GM12878 (cell line): ENCODE data around the gene GRAMD1B. TPM values are rescaled to one million over a fixed set of nuclear protein-coding genes. Genes with fewer than 3 reads are reported as not detected.

Source experiments
- E2F4 ChIP-seq: IDR thresholded peaks from 2 replicates; pipeline ENCODE4 v1.6.1; 2012; ENCODE audit warnings: low read depth, low read length, improper control_type of control experiment
- EED ChIP-seq: sonication (generic); IDR thresholded peaks from 2 replicates; pipeline ENCODE4 v1.6.1; 2016; ENCODE audit warnings: antibody characterized with exemption, low read depth
- FOS ChIP-seq: IDR thresholded peaks from 3 replicates; pipeline ENCODE4 v1.6.1; 2011; ENCODE audit warnings: borderline replicate concordance; ENCODE audit not compliant: insufficient read length; ENCODE audit errors: extremely low read depth
- IKZF1 ChIP-seq: fragments of 450-650 bp; conservative IDR thresholded peaks from 2 replicates; pipeline ENCODE4 v1.6.1; 2017; ENCODE audit warnings: antibody characterized with exemption, mild to moderate bottlenecking
- IKZF2 ChIP-seq, 2 experiments: fragments of 450-650 bp; IDR thresholded peaks; 2 replicates each; pipeline ENCODE4 v1.6.1; 2017; ENCODE audit warnings: mild to moderate bottlenecking in 2 of 2, moderate library complexity in 2 of 2
- KDM1A ChIP-seq: fragments of 200-600 bp; sonication (generic); IDR thresholded peaks from 2 replicates; pipeline ENCODE4 v1.6.1; 2016; ENCODE audit warnings: borderline replicate concordance
- MEF2B ChIP-seq: fragments of 450-650 bp; IDR thresholded peaks from 2 replicates; pipeline ENCODE4 v1.6.1; 2018; ENCODE audit warnings: mild to moderate bottlenecking, moderate library complexity; ENCODE audit not compliant: partially characterized antibody, poor library complexity, severe bottlenecking
- NR2C1 ChIP-seq: fragments of 450-650 bp; IDR thresholded peaks from 2 replicates; pipeline ENCODE4 v1.6.1; 2017; ENCODE audit warnings: antibody characterized with exemption, mild to moderate bottlenecking, moderate library complexity
- PAX5 ChIP-seq: IDR thresholded peaks from 2 replicates; pipeline ENCODE4 v1.6.1; 2011; ENCODE audit warnings: low read depth, low read length, borderline replicate concordance
- PBX3 ChIP-seq: IDR thresholded peaks from 2 replicates; pipeline ENCODE4 v1.6.1; 2011; ENCODE audit warnings: mild to moderate bottlenecking, low read depth, low read length, moderate library complexity; ENCODE audit not compliant: insufficient replicate concordance
- POLR2AphosphoS5 ChIP-seq: IDR thresholded peaks from 2 replicates; pipeline ENCODE4 v1.6.1; 2011; ENCODE audit warnings: mild to moderate bottlenecking, low read length, inconsistent platforms
- RB1 ChIP-seq: fragments of 450-650 bp; formaldehyde crosslinking; IDR thresholded peaks from 2 replicates; pipeline ENCODE4 v1.6.1; 2017; ENCODE audit warnings: mild to moderate bottlenecking, borderline replicate concordance
- RUNX3 ChIP-seq: IDR thresholded peaks from 2 replicates; pipeline ENCODE4 v1.6.1; 2012; ENCODE audit warnings: low read length, inconsistent platforms
- SMARCA5 ChIP-seq: fragments of 450-650 bp; IDR thresholded peaks from 2 replicates; pipeline ENCODE4 v1.6.1; 2017; ENCODE audit warnings: mild to moderate bottlenecking
- SMC3 ChIP-seq: IDR thresholded peaks from 2 replicates; pipeline ENCODE4 v1.6.1; 2011; ENCODE audit warnings: low read length, improper control_type of control experiment, borderline replicate concordance
- YY1 ChIP-seq: IDR thresholded peaks from 2 replicates; pipeline ENCODE4 v1.6.1; 2011; ENCODE audit warnings: low read depth, mild to moderate bottlenecking, low read length
- polyA plus RNA-seq, 11 experiments: library from polyadenylated mRNA; depleted of rRNA in 4 of 11; unstranded in 6 of 11; stranded (reverse) in 5 of 11; fragments of >200 nt; fragmentation: Nextera tagmentation in 4 of 11; fragmentation: Illumina TruSeq in 1 of 11; extraction: Ambion mirVana in 4 of 11; extraction: Trizol in 1 of 11; gene quantifications; 1 replicate in 1 of 11; 2 replicates in 10 of 11; pipeline versions ENCODE4 v1.2.1 to v1.2.3, GENCODE V29; 2011 to 2016; ENCODE audit warnings: inconsistent platforms in 2 of 11, missing spikeins in 2 of 11, low read depth in 1 of 11
- total RNA-seq, 4 experiments: library from RNA; depleted of rRNA in 3 of 4; stranded (reverse); fragments of >200 nt in 3 of 4; fragmentation: Illumina TruSeq in 1 of 4; extraction: Trizol in 1 of 4; gene quantifications; 2 replicates each; pipeline versions ENCODE4 v1.2.1 to v1.2.3, GENCODE V29; 2013 to 2021
- TF ChIP-seq, protein P1 (sequence below), 3 experiments: IDR thresholded peaks in 2 of 3; conservative IDR thresholded peaks in 1 of 3; 2 replicates each; pipeline ENCODE4 v1.5.1; 2011; ENCODE audit warnings: low read depth in 3 of 3, low read length in 3 of 3, mild to moderate bottlenecking in 3 of 3, control low read depth in 2 of 3, moderate library complexity in 2 of 3, inconsistent platforms in 1 of 3, mixed read lengths in 1 of 3; ENCODE audit not compliant: control insufficient read depth in 2 of 3, insufficient read depth in 1 of 3; ENCODE audit errors: extremely low read depth in 1 of 3
- TF ChIP-seq, protein P2 (sequence below): fragments of 450-650 bp; IDR thresholded peaks from 2 replicates; pipeline ENCODE4 v1.6.1; 2017; ENCODE audit warnings: mild to moderate bottlenecking, low read depth, inconsistent platforms; ENCODE audit not compliant: poor library complexity, severe bottlenecking

GRAMD1B gene
- total and polyA plus RNA-seq, 10 of the 15 experiments (the other 5 are each of a cell fraction or from before 2014, with no cell fraction given), result 1.9 to 49.1 (median 26.9) TPM

DNA sequence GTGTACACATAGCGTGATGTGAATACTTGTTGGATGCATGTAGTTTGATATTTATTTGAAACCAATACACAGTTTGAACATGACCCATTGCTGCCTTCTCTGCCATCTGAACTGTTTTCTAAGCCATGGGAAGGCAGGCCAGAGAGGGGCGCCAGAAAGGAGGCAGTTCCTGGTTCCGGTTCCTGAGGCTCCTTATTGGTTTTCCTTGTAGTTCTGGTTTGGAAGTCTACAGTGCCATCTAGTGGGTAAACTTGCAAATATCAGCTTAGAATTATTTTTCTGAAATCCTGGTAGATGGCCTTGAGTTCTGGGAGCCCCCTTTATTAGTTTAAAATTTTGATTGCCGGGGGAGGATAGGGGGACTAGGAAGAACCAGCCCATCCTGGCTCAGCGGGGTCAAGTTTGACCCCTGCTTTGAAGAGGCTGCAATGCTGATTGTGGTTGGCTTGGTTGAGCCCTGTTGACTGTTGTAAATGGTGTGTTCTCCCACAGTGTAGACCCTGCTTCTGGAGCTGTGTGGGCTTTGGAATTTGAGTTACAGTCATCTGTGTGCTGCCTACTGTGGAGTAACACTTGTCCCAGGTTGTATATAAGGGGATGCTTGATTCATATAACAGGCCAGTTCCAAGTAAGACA is 48.4 kb downstream of the GRAMD1B start (continued):
- no peak for TF ChIP-seq E2F4
- TF ChIP-seq KDM1A, result no peak
- no peak for TF ChIP-seq RB1
- TF ChIP-seq, protein P1, sequence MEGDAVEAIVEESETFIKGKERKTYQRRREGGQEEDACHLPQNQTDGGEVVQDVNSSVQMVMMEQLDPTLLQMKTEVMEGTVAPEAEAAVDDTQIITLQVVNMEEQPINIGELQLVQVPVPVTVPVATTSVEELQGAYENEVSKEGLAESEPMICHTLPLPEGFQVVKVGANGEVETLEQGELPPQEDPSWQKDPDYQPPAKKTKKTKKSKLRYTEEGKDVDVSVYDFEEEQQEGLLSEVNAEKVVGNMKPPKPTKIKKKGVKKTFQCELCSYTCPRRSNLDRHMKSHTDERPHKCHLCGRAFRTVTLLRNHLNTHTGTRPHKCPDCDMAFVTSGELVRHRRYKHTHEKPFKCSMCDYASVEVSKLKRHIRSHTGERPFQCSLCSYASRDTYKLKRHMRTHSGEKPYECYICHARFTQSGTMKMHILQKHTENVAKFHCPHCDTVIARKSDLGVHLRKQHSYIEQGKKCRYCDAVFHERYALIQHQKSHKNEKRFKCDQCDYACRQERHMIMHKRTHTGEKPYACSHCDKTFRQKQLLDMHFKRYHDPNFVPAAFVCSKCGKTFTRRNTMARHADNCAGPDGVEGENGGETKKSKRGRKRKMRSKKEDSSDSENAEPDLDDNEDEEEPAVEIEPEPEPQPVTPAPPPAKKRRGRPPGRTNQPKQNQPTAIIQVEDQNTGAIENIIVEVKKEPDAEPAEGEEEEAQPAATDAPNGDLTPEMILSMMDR (IDR thresholded peaks at IDR 0.05 in 2 of 3, conservative IDR thresholded peaks at IDR 0.05 in 1 of 3; ENCODE audit: control insufficient read depth in 2 of 3, extremely low read depth in 1 of 3, insufficient read depth in 1 of 3, low read depth in 3 of 3, low read length in 3 of 3), result peak; percentile 61 to 77 (median 68)
- peak; percentile 52; the same call in 1 of the 2 replicates for TF ChIP-seq RUNX3
- TF ChIP-seq IKZF2 (IDR thresholded peaks at IDR 0.05), result peak; percentile 61 to 67
- no peak for TF ChIP-seq PBX3
- no peak for TF ChIP-seq MEF2B
- peak; percentile 91 for TF ChIP-seq EED
- TF ChIP-seq YY1, result 0 out of 2 replicates have a peak, but pooled peaks have one; percentile 17
- peak; percentile 64 for TF ChIP-seq IKZF1
- no peak for TF ChIP-seq NR2C1
- peak; percentile 80 for TF ChIP-seq SMC3
- TF ChIP-seq, protein P2, sequence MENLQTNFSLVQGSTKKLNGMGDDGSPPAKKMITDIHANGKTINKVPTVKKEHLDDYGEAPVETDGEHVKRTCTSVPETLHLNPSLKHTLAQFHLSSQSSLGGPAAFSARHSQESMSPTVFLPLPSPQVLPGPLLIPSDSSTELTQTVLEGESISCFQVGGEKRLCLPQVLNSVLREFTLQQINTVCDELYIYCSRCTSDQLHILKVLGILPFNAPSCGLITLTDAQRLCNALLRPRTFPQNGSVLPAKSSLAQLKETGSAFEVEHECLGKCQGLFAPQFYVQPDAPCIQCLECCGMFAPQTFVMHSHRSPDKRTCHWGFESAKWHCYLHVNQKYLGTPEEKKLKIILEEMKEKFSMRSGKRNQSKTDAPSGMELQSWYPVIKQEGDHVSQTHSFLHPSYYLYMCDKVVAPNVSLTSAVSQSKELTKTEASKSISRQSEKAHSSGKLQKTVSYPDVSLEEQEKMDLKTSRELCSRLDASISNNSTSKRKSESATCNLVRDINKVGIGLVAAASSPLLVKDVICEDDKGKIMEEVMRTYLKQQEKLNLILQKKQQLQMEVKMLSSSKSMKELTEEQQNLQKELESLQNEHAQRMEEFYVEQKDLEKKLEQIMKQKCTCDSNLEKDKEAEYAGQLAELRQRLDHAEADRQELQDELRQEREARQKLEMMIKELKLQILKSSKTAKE, result peak; percentile 25
- TF ChIP-seq POLR2AphosphoS5, result no peak
- no peak for TF ChIP-seq FOS
- no peak for TF ChIP-seq PAX5
- peak; percentile 38; the same call in 1 of the 2 replicates for TF ChIP-seq SMARCA5
